ENCODE measurements around the gene CCN6. TPM values are rescaled to one million over a fixed set of nuclear protein-coding genes. Genes with fewer than 3 reads are reported as not detected.

Gene CCN6
- total and polyA plus RNA-seq, 2 donors (not counting 1 experiment from before 2014, with no cell fraction given) = 0.49 TPM; not detected in 1

DNA sequence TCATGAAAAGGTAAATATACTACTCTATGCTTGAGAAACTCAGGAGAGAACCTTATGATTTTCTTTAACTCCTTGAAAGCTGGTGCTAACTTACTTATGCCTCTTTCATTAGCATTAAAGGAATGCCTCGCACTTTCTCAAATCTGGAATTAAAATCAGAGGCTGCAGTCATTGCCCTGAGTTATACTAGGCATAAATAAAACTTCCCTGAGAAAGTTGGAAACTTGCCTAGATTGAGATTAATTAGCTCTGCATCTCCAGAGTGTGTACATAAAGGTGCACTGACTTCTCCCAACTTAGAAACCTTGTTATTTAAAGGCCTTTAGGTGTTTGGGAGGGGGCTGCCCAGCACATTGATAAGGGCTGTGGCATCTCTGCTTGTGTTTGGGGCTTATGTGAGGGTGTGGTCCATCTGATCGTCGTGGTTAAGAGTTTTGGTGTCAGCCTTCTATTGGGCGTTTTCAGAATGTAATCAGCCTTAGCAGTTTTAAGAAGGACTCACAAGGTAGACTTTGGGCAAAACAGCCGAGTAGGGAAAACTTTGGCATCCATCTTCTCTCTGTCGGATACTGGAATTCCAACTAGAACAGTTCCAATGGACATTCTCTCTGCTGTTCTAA, 32.1 kb upstream of the CCN6 start:
- Histone ChIP-seq H3K4me3 (replicated peaks in 1 of 4; ENCODE audit: control extremely low read depth in 1 of 4, insufficient read depth in 1 of 4, low read depth in 3 of 4, low read length in 4 of 4) (no peak overlapping the region), H3K27ac (ENCODE audit: insufficient read depth, low read length) (no peak overlapping the region), H3K4me2 (ENCODE audit: extremely low read depth, insufficient read depth, low read length) (no peak overlapping the region), H3K9me3 (ENCODE audit: control insufficient read depth, insufficient read depth, low read depth, low read length) (no peaks in the 10 kb centered on the region), H3K36me3 (ENCODE audit: control insufficient read depth, insufficient read depth, low read length) (no peaks in the 10 kb centered on the region), H3K9ac (ENCODE audit: insufficient read depth, low read length) (no peak overlapping the region), H4K20me1 (ENCODE audit: control insufficient read depth, extremely low read depth, insufficient read depth, low read length) (no peaks in the 10 kb centered on the region), H3K27me3 (ENCODE audit: control insufficient read depth, insufficient read depth, low read length) (no peaks in the 10 kb centered on the region), H3K79me2 (ENCODE audit: control insufficient read depth, insufficient read depth, low read length) (no peaks in the 10 kb centered on the region), H3K4me1 (ENCODE audit: control insufficient read depth, extremely low read depth, insufficient read depth, low read length) (peaks cover 4% of the 10 kb centered on the region), H2AFZ (ENCODE audit: low read length) (no peak overlapping the region)
- DNase-seq (ENCODE audit: low read depth in 2 of 2) = no peak
- no peak for TF ChIP-seq EZH2 (IDR thresholded peaks at IDR 0.05; ENCODE audit: low read length, missing control alignments)
- TF ChIP-seq, protein P1, sequence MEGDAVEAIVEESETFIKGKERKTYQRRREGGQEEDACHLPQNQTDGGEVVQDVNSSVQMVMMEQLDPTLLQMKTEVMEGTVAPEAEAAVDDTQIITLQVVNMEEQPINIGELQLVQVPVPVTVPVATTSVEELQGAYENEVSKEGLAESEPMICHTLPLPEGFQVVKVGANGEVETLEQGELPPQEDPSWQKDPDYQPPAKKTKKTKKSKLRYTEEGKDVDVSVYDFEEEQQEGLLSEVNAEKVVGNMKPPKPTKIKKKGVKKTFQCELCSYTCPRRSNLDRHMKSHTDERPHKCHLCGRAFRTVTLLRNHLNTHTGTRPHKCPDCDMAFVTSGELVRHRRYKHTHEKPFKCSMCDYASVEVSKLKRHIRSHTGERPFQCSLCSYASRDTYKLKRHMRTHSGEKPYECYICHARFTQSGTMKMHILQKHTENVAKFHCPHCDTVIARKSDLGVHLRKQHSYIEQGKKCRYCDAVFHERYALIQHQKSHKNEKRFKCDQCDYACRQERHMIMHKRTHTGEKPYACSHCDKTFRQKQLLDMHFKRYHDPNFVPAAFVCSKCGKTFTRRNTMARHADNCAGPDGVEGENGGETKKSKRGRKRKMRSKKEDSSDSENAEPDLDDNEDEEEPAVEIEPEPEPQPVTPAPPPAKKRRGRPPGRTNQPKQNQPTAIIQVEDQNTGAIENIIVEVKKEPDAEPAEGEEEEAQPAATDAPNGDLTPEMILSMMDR (conservative IDR thresholded peaks at IDR 0.05 in 1 of 2, IDR thresholded peaks at IDR 0.05 in 1 of 2; ENCODE audit: low read depth in 1 of 2, low read length in 2 of 2) = no peak

DNA sequence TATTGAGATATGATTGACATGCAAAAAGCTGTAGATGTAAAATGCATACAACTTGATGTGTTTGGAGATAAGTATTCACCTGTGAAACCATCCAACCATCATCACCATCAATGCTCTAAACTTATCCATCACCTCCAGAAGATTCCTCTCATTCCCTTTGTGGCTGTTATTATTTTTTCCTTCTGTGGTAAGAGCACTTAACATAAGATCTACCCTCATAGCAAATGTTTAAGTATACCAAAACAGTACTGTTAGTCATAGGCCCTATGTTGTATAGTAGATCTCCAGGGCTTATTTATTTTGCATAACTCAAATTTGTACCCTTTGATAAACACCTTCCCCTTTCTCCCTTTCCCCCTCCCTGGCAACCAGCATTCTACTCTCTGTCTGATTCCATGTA, 31.2 kb upstream of the CCN6 start:
- Histone ChIP-seq H3K79me2 (ENCODE audit: control insufficient read depth, insufficient read depth, low read length) (no peaks in the 10 kb centered on the region), H3K4me2 (ENCODE audit: extremely low read depth, insufficient read depth, low read length) (no peak overlapping the region), H3K9me3 (ENCODE audit: control insufficient read depth, insufficient read depth, low read depth, low read length) (no peaks in the 10 kb centered on the region), H3K27me3 (ENCODE audit: control insufficient read depth, insufficient read depth, low read length) (no peaks in the 10 kb centered on the region), H2AFZ (ENCODE audit: low read length) (no peak overlapping the region), H3K36me3 (ENCODE audit: control insufficient read depth, insufficient read depth, low read length) (no peaks in the 10 kb centered on the region), H3K9ac (ENCODE audit: insufficient read depth, low read length) (no peak overlapping the region), H3K4me3 (replicated peaks in 1 of 4; ENCODE audit: control extremely low read depth in 1 of 4, insufficient read depth in 1 of 4, low read depth in 3 of 4, low read length in 4 of 4) (no peak overlapping the region), H3K27ac (ENCODE audit: insufficient read depth, low read length) (no peak overlapping the region), H3K4me1 (ENCODE audit: control insufficient read depth, extremely low read depth, insufficient read depth, low read length) (peaks cover 4% of the 10 kb centered on the region), H4K20me1 (ENCODE audit: control insufficient read depth, extremely low read depth, insufficient read depth, low read length) (no peaks in the 10 kb centered on the region)
- no peak for DNase-seq (ENCODE audit: low read depth in 2 of 2)
- TF ChIP-seq EZH2 (IDR thresholded peaks at IDR 0.05; ENCODE audit: low read length, missing control alignments) = no peak
- TF ChIP-seq, protein P1 (conservative IDR thresholded peaks at IDR 0.05 in 1 of 2, IDR thresholded peaks at IDR 0.05 in 1 of 2; ENCODE audit: low read depth in 1 of 2, low read length in 2 of 2) = no peak

DNA sequence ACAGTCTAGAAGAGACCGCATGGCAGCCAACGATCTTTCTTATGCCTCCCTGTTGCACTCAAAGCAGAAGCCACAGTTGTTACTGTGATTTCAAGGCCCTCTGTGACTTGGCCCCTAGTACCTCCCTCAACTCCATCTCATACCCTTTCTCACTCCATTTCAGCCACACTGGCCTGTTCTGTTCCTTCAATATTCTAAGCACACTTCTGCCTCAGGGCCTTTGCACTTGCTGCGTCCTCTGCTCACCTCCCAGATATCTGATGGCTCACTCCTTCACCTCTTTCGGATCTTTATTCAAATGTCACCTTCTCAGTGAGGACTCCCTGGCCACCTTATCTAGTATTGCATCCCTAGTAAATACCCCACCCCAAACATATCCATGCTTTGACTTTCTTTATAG, 29.4 kb upstream of the CCN6 start:
- H3K9ac ChIP-seq (ENCODE audit: insufficient read depth, low read length) = no peak overlapping the region
- DNase-seq (ENCODE audit: low read depth in 2 of 2) = no peak
- H3K27me3 ChIP-seq (ENCODE audit: control insufficient read depth, insufficient read depth, low read length) = no peaks in the 10 kb centered on the region
- TF ChIP-seq EZH2 (IDR thresholded peaks at IDR 0.05; ENCODE audit: low read length, missing control alignments) = no peak
- TF ChIP-seq, protein P1 (conservative IDR thresholded peaks at IDR 0.05 in 1 of 2, IDR thresholded peaks at IDR 0.05 in 1 of 2; ENCODE audit: low read depth in 1 of 2, low read length in 2 of 2) = no peak
- H3K4me2 ChIP-seq (ENCODE audit: extremely low read depth, insufficient read depth, low read length) = no peak overlapping the region
- H4K20me1 ChIP-seq (ENCODE audit: control insufficient read depth, extremely low read depth, insufficient read depth, low read length) = no peaks in the 10 kb centered on the region
- H2AFZ ChIP-seq (ENCODE audit: low read length) = no peak overlapping the region
- H3K27ac ChIP-seq (ENCODE audit: insufficient read depth, low read length) = no peak overlapping the region
- H3K4me1 ChIP-seq (ENCODE audit: control insufficient read depth, extremely low read depth, insufficient read depth, low read length) = no peaks in the 10 kb centered on the region
- H3K79me2 ChIP-seq (ENCODE audit: control insufficient read depth, insufficient read depth, low read length) = no peaks in the 10 kb centered on the region
- no peaks in the 10 kb centered on the region for H3K36me3 ChIP-seq (ENCODE audit: control insufficient read depth, insufficient read depth, low read length)
- no peak overlapping the region for H3K4me3 ChIP-seq (replicated peaks in 1 of 4; ENCODE audit: control extremely low read depth in 1 of 4, insufficient read depth in 1 of 4, low read depth in 3 of 4, low read length in 4 of 4)
- no peaks in the 10 kb centered on the region for H3K9me3 ChIP-seq (ENCODE audit: control insufficient read depth, insufficient read depth, low read depth, low read length)
